Ramos (cell line): ENCODE data around the gene GCLC.
"Not testable (repeated sequence)": the region's sequence is repeated elsewhere in the genome, so short reads cannot be mapped to it uniquely, and the experiment has no call there.

Experiments
- in situ Hi-C: fragments of 300-500 bp; cut with MboI; formaldehyde crosslinking; loops from one replicate; pipeline ENCODE4 v1.14.3; 2022; ENCODE audit warnings: low sequenced_read_pairs; ENCODE audit not compliant: unreplicated experiment

Gene GCLC

GRCh38 chr6:53495506-53496499, 49.1 kb downstream of the GCLC start:
- in situ Hi-C loops = no loop called here

DNA sequence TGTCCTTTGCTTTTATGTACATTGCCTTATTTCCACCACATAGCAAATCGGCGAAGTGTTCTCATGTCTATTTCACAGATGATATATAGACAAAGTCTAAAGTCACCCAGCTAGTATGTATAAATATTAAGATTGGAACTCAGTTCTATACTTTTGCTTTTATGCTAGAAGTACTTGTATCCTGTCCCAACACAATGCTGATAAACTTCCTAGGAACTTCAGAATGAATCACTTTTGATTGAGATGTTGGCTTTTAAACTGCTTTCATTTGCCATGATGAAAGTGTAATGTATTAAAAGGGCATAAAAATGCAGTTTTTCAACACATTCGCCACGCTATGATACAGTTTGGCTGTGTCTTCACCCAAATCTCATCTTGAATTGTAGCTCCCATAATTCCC, 50.8 kb downstream of the GCLC start:
- in situ Hi-C loops = loop anchor here (5.0 kb wide), 1 partner anchor 233 kb away; no protein-coding TSS in a partner anchor

- in situ Hi-C loops = loop anchor here (5.0 kb wide), 1 partner anchor 234 kb away; no protein-coding TSS in a partner anchor
Measured at GRCh38 chr6:53493635-53494025, 51.3 kb downstream of the GCLC start.

GRCh38 chr6:53492860-53493634, 51.9 kb downstream of the GCLC start:
- in situ Hi-C loops = loop anchor here (5.0 kb wide), 1 partner anchor 234 kb away; no protein-coding TSS in a partner anchor

- in situ Hi-C loops = no loop called here
Measured at GRCh38 chr6:53487080-53487479, 57.8 kb downstream of the GCLC start.

DNA sequence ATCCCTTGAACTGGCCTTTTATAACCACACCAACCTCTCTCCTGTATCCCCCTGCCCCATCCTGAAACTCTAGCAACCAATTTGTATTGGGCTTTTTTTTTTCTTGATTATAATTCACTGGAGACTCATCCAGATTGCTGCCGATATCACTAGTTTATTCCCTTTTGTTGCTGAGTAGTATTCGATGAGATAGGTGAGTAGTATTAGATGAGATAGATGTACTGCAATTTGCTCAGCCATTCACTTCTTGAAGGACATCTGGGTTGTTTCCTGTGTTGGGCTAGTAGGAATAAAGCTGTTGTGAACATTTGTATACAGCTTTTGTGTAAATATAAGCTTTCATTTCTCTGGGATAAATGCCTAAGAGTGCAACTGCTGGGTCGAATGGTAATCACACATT, 58.2 kb downstream of the GCLC start:
- in situ Hi-C loops = no loop called here

DNA sequence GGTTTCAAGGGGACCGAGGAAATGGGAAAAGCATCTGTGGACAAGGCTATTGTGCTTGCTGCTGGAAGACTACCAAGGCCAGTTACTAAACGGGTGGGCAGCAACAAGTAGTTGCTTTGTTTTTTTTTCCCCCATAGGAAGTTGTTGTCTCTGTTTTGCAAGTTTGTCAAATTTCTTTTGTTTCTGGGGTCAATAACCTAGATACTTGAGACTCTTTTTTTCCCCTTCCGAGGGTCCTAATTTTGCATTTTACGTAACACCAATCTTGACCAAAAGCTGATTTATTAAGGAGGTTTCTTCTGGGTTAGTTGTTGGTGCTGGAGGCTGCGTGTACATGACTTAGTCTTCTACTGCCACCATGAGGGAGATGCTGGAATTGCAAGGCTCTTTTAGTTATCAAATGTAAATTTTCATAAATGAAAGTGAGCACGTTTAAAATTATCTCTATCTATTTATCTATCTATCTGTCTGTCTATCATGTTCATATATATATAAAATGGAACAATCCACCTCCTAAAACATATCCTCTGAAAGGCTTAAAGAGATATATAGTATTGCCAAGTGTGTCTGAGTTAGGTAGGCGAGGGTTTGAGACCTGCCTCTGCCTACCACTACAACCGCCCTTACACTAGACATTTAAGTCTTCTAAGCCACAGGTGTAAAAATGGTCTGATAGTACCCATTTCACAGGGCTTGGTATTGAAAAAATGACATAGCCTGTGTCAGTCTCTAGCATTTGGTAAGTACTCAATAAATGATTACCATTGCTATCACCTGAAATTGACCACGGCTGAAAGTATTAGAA, 60.2 kb downstream of the GCLC start:
- in situ Hi-C loops = no loop called here

GRCh38 chr6:53483423-53484353, 61.2 kb downstream of the GCLC start:
- in situ Hi-C loops = no loop called here

DNA sequence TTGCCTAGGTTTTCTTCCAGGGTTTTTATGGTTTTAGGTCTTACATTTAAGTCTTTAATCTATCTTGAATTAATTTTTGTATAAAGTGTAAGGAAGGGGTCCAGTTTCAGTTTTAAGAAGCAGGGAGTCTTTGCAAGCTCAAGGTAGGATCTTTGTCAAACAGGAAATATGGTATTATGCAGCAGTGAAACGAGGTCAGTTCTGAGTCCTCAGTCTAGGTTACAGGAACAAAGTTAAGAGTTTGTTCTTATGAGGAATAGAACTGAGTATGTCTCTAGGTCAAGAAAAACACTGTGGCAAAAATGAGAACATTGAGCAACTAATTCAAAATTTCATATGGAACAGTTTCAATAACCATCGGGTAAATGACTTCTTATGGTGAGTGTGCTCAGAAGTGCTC, 63.6 kb downstream of the GCLC start:
- in situ Hi-C loops = no loop called here

DNA sequence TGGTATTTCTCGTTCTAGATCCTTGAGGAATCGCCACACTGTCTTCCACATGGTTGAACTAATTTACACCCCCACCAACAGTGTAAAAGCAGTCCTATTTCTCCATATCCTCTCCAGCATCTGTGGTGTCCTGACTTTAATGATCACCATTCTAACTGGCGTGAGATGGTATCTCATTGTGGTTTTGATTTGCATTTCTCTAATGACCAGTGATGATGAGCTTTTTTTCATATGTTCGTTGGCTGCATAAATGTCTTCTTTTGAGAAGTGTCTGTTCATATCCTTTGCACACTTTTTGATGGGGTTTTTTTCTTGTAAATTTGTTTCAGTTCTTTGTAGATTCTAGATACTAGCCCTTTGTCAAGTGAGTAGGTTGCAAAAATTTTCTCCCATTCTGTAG, 64.1 kb downstream of the GCLC start:
- in situ Hi-C loops = not testable (repeated sequence)

DNA sequence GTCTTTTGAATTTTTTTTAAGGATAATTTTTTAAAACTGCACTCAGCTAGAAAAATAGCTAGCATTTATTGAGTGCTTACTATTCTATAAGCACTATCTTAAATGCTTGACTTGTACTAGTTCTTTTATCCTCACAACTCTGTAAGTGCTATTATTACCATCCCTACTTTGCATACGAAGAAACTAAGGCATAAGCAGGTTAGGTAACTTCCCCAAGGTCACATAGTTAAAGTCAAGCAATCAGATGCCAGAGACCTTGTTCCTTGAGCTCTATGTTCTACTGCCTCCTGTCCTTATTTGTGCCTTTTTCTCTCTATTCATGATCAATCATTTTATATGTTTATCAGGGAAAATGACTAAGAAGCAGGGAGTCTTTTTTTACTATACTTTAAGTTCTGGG, 65.0 kb downstream of the GCLC start:
- in situ Hi-C loops = no loop called here

- in situ Hi-C loops = no loop called here
Measured at GRCh38 chr6:53476964-53477363, 67.9 kb downstream of the GCLC start.

- in situ Hi-C loops = no loop called here
Measured at GRCh38 chr6:53474010-53474409, 70.9 kb downstream of the GCLC start.

DNA sequence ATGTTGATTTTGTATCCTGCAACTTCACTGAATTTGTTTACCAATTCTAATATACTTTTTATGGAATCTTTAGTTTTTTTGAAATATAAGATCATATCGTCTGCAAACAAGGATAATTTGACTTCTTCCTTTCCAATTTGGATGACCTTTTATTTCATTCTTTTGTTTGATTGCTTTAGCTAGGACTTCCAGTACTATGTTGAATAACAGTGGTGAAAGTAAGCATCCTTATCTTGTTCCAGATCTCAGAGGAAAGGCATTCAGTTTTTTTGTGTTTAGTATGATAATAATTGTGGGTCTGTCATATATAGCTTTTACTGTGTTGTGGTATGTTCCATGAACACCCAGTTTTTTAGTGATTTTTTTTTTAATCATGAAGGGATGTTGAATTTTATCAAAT, 75.7 kb downstream of the GCLC start:
- in situ Hi-C loops = no loop called here

GRCh38 chr6:53466257-53466656, 78.6 kb downstream of the GCLC start:
- in situ Hi-C loops = no loop called here

DNA sequence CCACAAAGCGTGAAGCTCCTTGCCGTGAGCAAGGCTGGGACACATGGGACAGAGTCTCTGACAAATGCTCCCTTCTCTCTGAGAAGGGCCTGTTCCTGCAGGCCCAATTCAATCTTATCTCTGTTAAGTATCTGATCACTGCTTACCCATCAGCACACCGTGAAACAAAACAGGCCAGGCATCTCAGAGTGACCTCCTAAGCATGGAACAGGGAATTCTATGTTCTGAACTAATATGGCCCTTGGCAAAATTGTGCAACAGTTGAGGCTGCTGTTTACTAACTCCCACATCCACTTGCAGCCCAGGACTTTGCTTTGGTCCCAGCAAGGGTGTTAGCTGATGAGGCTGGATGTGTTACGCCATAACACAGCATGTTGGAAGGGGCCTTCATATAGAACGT, 79.2 kb downstream of the GCLC start:
- in situ Hi-C loops = no loop called here

- in situ Hi-C loops = no loop called here
Measured at GRCh38 chr6:53464927-53465460, 79.9 kb downstream of the GCLC start.

- in situ Hi-C loops = no loop called here
Measured at GRCh38 chr6:53464483-53464882, 80.4 kb downstream of the GCLC start.

DNA sequence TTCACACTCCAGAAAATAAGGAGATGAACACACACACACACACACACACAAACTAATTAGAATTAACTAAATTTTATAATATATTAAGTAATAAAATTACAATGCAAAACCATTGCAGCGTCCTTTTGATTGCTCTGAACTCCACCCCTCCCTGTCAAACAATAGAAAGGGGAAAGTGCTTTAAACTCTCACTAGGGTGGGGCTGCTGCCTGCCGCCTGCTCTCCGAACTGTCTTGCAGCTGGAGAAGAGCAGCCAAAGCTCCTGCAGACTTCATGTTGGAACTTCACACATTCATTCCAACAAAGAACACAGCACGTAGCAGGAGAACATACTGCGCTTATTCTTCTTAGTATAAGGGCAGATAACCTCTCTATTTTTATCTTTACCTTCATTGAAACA, 83.2 kb downstream of the GCLC start:
- in situ Hi-C loops = no loop called here
